CD4-positive, alpha-beta T cell treated with Interleukin-6 for 4 hours (primary cell): ENCODE data around the gene ATG9B.
"Not testable (repeated sequence)": the region's sequence is repeated elsewhere in the genome, so short reads cannot be mapped to it uniquely, and the experiment has no call there.

Experiments used
- DNase-seq: peaks from one replicate; pipeline ENCODE4 v3.0.0-alpha.2; 2020; ENCODE audit warnings: mixed read lengths

ATG9B gene

GRCh38 chr7:151057989-151058780 lies 33.9 kb upstream of the ATG9B start:
- peak; percentile 98 for DNase-seq

- DNase-seq, result no peak
Measured at GRCh38 chr7:151057506-151057988, 33.3 kb upstream of the ATG9B start, which contains the start of gene CDK5. Gene CDK5, minus strand, starts transcription at chr7:151057897. Its CDS starts 49 bp downstream, at chr7:151057848.

GRCh38 chr7:151056666-151057505 lies 32.6 kb upstream of the ATG9B start:
- DNase-seq, result no peak

- DNase-seq, result no peak
Measured at GRCh38 chr7:151056283-151056665, 32.0 kb upstream of the ATG9B start.

- no peak for DNase-seq
Measured at GRCh38 chr7:151053751-151054150, 29.5 kb upstream of the ATG9B start.

GRCh38 chr7:151053096-151053495 lies 28.8 kb upstream of the ATG9B start:
- no peak for DNase-seq

GRCh38 chr7:151051108-151051507 lies 26.8 kb upstream of the ATG9B start:
- DNase-seq, result peak; percentile 63

GRCh38 chr7:151048911-151049463 lies 24.7 kb upstream of the ATG9B start:
- no peak for DNase-seq

- no peak for DNase-seq
Measured at GRCh38 chr7:151047976-151048815, 23.9 kb upstream of the ATG9B start, which contains the start of gene ASIC3. Gene ASIC3, plus strand, starts transcription at chr7:151048531. Its CDS starts 355 bp downstream, at chr7:151048886.

GRCh38 chr7:151046603-151047573 lies 22.6 kb upstream of the ATG9B start:
- DNase-seq, result no peak

GRCh38 chr7:151045967-151046366 lies 21.7 kb upstream of the ATG9B start:
- DNase-seq, result no peak

- no peak for DNase-seq
Measured at GRCh38 chr7:151045262-151045661, 21.0 kb upstream of the ATG9B start.

GRCh38 chr7:151043959-151044358 lies 19.7 kb upstream of the ATG9B start:
- no peak for DNase-seq

GRCh38 chr7:151043449-151043848 lies 19.2 kb upstream of the ATG9B start:
- not testable (repeated sequence) for DNase-seq

- DNase-seq, result no peak
Measured at GRCh38 chr7:151040616-151041375, 16.5 kb upstream of the ATG9B start.

GRCh38 chr7:151039850-151040548 lies 15.7 kb upstream of the ATG9B start:
- no peak for DNase-seq

- peak; percentile 65 for DNase-seq
Measured at GRCh38 chr7:151038951-151039849, 14.9 kb upstream of the ATG9B start.

- no peak for DNase-seq
Measured at GRCh38 chr7:151035902-151036301, 11.6 kb upstream of the ATG9B start.
